Endothelial cell of umbilical vein (primary cell): Measurements from ENCODE around the gene PROK2. TPM values are rescaled to one million over a fixed set of nuclear protein-coding genes. Genes with fewer than 3 reads are reported as not detected.

Source experiments
- BruUV-seq: library from RNA; stranded (reverse); fragments of 400-500 nt; replicated peaks from 2 replicates; lab custom pipeline; 2021; lab: Mats Ljungman, UMichigan
- CTCF ChIA-PET: fragments of 300-600, 350-600 bp; sonication (Branson Sonifier 250); formaldehyde crosslinking; loops from one replicate; lab custom pipeline; 2021; ENCODE audit warnings: antibody characterized with exemption, inconsistent platforms; lab: Charles Lee
- POLR2A ChIA-PET: fragments of 300-600, 350-600 bp; sonication (Branson Sonifier 250); formaldehyde crosslinking; loops from one replicate; lab custom pipeline; 2021; ENCODE audit warnings: antibody characterized with exemption, inconsistent platforms; lab: Charles Lee
- DNase-seq: peaks from one replicate; pipeline ENCODE4 v3.0.0-alpha.2; 2011; ENCODE audit warnings: low read depth, low spot score
- FAIRE-seq: peaks from 2 replicates; lab custom pipeline; 2011; peaks lifted over from hg19 to GRCh38; lab: Jason Lieb, UNC
- H2AFZ ChIP-seq: 2 replicates; pipeline ENCODE4 v1.6.0; 2012; ENCODE audit warnings: low read depth, low read length, control low read depth, inconsistent platforms
- H3K27ac ChIP-seq: 2 replicates; pipeline ENCODE4 v1.5.1; 2011; ENCODE audit warnings: low read depth, mild to moderate bottlenecking, control low read depth, low read length, moderate library complexity; ENCODE audit not compliant: insufficient read depth
- H3K27me3 ChIP-seq, 2 experiments: 2 replicates each; pipeline versions ENCODE4 v1.6.0 to v1.6.1; 2011; ENCODE audit warnings: low read length in 2 of 2, mixed read lengths in 1 of 2; ENCODE audit not compliant: control insufficient read depth in 2 of 2, insufficient read depth in 2 of 2
- H3K36me3 ChIP-seq, 2 experiments: 2 replicates in 1 of 2; 3 replicates in 1 of 2; pipeline ENCODE4 v1.5.1; 2011; ENCODE audit warnings: low read length in 2 of 2, mild to moderate bottlenecking in 1 of 2, moderate library complexity in 1 of 2; ENCODE audit not compliant: control insufficient read depth in 2 of 2, insufficient read depth in 2 of 2; ENCODE audit errors: extremely low read depth in 1 of 2
- H3K4me1 ChIP-seq: 3 replicates; pipeline ENCODE4 v1.5.1; 2011; ENCODE audit warnings: mild to moderate bottlenecking, low read length; ENCODE audit not compliant: control insufficient read depth, insufficient read depth; ENCODE audit errors: extremely low read depth
- H3K4me2 ChIP-seq: 2 replicates; pipeline ENCODE4 v1.6.1; 2011; ENCODE audit warnings: low read length, control low read depth, mixed read lengths; ENCODE audit not compliant: insufficient read depth
- H3K4me3 ChIP-seq, 3 experiments: fragments of 200-600 bp in 1 of 3; sonication (generic), shearing (Covaris generic) in 1 of 3; replicated peaks in 1 of 3; 2 replicates each; pipeline ENCODE4 v1.5.1; 2011 to 2016; ENCODE audit warnings: control low read depth in 3 of 3, low read length in 3 of 3, mild to moderate bottlenecking in 2 of 3, inconsistent platforms in 1 of 3, low read depth in 1 of 3, moderate library complexity in 1 of 3; ENCODE audit not compliant: insufficient read depth in 1 of 3
- H3K79me2 ChIP-seq: 2 replicates; pipeline ENCODE4 v1.6.0; 2012; ENCODE audit warnings: low read length, inconsistent platforms; ENCODE audit not compliant: control insufficient read depth, insufficient read depth
- H3K9ac ChIP-seq: replicated peaks from 2 replicates; pipeline ENCODE3; 2011; ENCODE audit warnings: low read length, control low read depth; ENCODE audit not compliant: insufficient read depth; ENCODE audit errors: extremely low read depth
- H3K9me1 ChIP-seq: replicated peaks from 3 replicates; pipeline ENCODE4 v1.6.0; 2011; ENCODE audit warnings: mild to moderate bottlenecking, low read length; ENCODE audit not compliant: control insufficient read depth, insufficient read depth; ENCODE audit errors: extremely low read depth
- H3K9me3 ChIP-seq: replicated peaks from 2 replicates; pipeline ENCODE4 v1.5.1; 2012; ENCODE audit warnings: low read length, inconsistent platforms; ENCODE audit not compliant: control insufficient read depth, insufficient read depth
- H4K20me1 ChIP-seq: replicated peaks from 2 replicates; pipeline ENCODE3; 2011; ENCODE audit warnings: mild to moderate bottlenecking, low read length; ENCODE audit not compliant: control insufficient read depth, insufficient read depth; ENCODE audit errors: extremely low read depth
- CTCF ChIP-seq, 2 donors: IDR thresholded peaks; 1 replicate in 1 of 2; 2 replicates in 1 of 2; pipeline ENCODE4 v1.5.1; 2011; ENCODE audit warnings: low read length in 2 of 2, mild to moderate bottlenecking in 2 of 2, moderate library complexity in 2 of 2, control low read depth in 1 of 2, inconsistent platforms in 1 of 2, low read depth in 1 of 2; ENCODE audit not compliant: insufficient read depth in 1 of 2; ENCODE audit errors: extremely low read depth in 1 of 2
- EZH2 ChIP-seq: IDR thresholded peaks from 2 replicates; pipeline ENCODE4 v1.6.1; 2012; ENCODE audit warnings: borderline replicate concordance, low read depth, mild to moderate bottlenecking, moderate library complexity, low read length, inconsistent platforms; ENCODE audit not compliant: severe bottlenecking
- FOS ChIP-seq: IDR thresholded peaks from 2 replicates; pipeline ENCODE4 v1.6.1; 2011; ENCODE audit warnings: mild to moderate bottlenecking, low read length, moderate library complexity, borderline replicate concordance; ENCODE audit not compliant: insufficient read depth
- GATA2 ChIP-seq: IDR thresholded peaks from 2 replicates; pipeline ENCODE4 v1.7.0; 2011; ENCODE audit warnings: low read depth, mild to moderate bottlenecking, moderate library complexity, mixed read lengths, low read length; ENCODE audit not compliant: insufficient read length, insufficient read depth
- JUN ChIP-seq: IDR thresholded peaks from 2 replicates; pipeline ENCODE4 v1.6.1; 2011; ENCODE audit warnings: borderline replicate concordance, low read depth; ENCODE audit not compliant: insufficient read length, insufficient read depth
- MAX ChIP-seq: IDR thresholded peaks from 2 replicates; pipeline ENCODE4 v1.6.1; 2011; ENCODE audit not compliant: insufficient read depth, insufficient read length
- MYC ChIP-seq: IDR thresholded peaks from one replicate; pipeline ENCODE4 v1.6.1; 2011; ENCODE audit warnings: mild to moderate bottlenecking, low read depth, low read length
- POLR2A ChIP-seq: IDR thresholded peaks from 2 replicates; pipeline ENCODE4 v1.6.1; 2012; ENCODE audit warnings: low read depth, mild to moderate bottlenecking, control low read depth, low read length
- POLR2AphosphoS5 ChIP-seq: IDR thresholded peaks from 2 replicates; pipeline ENCODE4 v1.6.1; 2012; ENCODE audit warnings: low read depth, mild to moderate bottlenecking, control low read depth, low read length, moderate library complexity; ENCODE audit not compliant: insufficient read depth
- dilution Hi-C: fragments of 300-500 bp; cut with MboI; formaldehyde crosslinking; loops from one replicate; pipeline ENCODE4 v1.15.0; 2019; ENCODE audit warnings: low sequenced_read_pairs; ENCODE audit not compliant: extremely low pct_ligation_motif_present
- intact Hi-C: fragments of 100-400 bp; cut with micrococcal nuclease; formaldehyde crosslinking; loops from one replicate; pipeline ENCODE4 v1.10.0; 2022
- polyA plus RNA-seq, 4 experiments: library from polyadenylated mRNA; depleted of rRNA in 3 of 4; stranded (reverse) in 3 of 4; unstranded in 1 of 4; fragments of >200 nt; gene quantifications; 2 replicates each; pipeline versions ENCODE4 v1.2.1 to v1.2.3, GENCODE V29; 2011 to 2012; ENCODE audit warnings: missing spikeins in 1 of 4
- total RNA-seq: library from RNA; stranded (reverse); gene quantifications from 2 replicates; pipeline ENCODE4 v1.2.3, GENCODE V29; 2021

Gene PROK2
- total and polyA plus RNA-seq, 2 donors (not counting 3 experiments of a cell fraction or from before 2014, with no cell fraction given), result not detected

- TF ChIP-seq POLR2AphosphoS5, result no peak
- no peak for TF ChIP-seq FOS
- TF ChIP-seq CTCF (IDR thresholded peaks at IDR 0.05; ENCODE audit: extremely low read depth in 1 of 2, insufficient read depth in 1 of 2, low read depth in 1 of 2, low read length in 2 of 2), result no peak
- no peak for TF ChIP-seq JUN
- TF ChIP-seq MAX, result no peak
- TF ChIP-seq MYC, result no peak
- TF ChIP-seq EZH2, result no peak
- TF ChIP-seq GATA2, result no peak
- TF ChIP-seq POLR2A, result no peak
- no peaks in the 10 kb centered on the region for H3K9me3 ChIP-seq
- H3K79me2 ChIP-seq, result no peaks in the 10 kb centered on the region
- H3K4me3 ChIP-seq, result no peak overlapping the region
- ChIA-PET CTCF (no interaction called here), POLR2A (no interaction called here)
- H4K20me1 ChIP-seq, result no peaks in the 10 kb centered on the region
- H3K4me1 ChIP-seq, result no peaks in the 10 kb centered on the region
- no peak overlapping the region for H3K27ac ChIP-seq
- no TSS peak for BruUV-seq
- intact Hi-C loops, result no loop called here
- DNase-seq (no peak), FAIRE-seq (no peak)
- no peak overlapping the region for H3K9ac ChIP-seq
- no peaks in the 10 kb centered on the region for H3K9me1 ChIP-seq
- dilution Hi-C loops, result no loop called here
- peaks cover 6 to 16% of the 10 kb centered on the region in 2 experiments for H3K27me3 ChIP-seq
- no peak overlapping the region for H3K4me2 ChIP-seq
- no peaks in the 10 kb centered on the region for H3K36me3 ChIP-seq
- H2AFZ ChIP-seq, result no peak overlapping the region
These were observed 6.7 kb upstream of the PROK2 start for GRCh38 chr3:71791634-71792033.
